Breast epithelium (tissue), 4 donors: ENCODE measurements around the gene UTP18. TPM values are rescaled to one million over a fixed set of nuclear protein-coding genes. Genes with fewer than 3 reads are reported as not detected.

Experiments
- DNase-seq, 2 donors: peaks; one replicate each; pipeline ENCODE4 v3.0.0-alpha.2; 2019; ENCODE audit warnings: low spot score in 2 of 2
- H3K27ac ChIP-seq, 2 donors: fragments of 200-600 bp; sonication (generic) in 1 of 2; one replicate each; pipeline ENCODE4 v1.5.1; 2016 to 2019; ENCODE audit warnings: mild to moderate bottlenecking in 1 of 2
- H3K27me3 ChIP-seq, 2 donors: fragments of 200-600 bp; sonication (generic) in 1 of 2; one replicate each; pipeline versions ENCODE4 v1.5.1 to v1.6.0; 2017 to 2019; ENCODE audit warnings: control low read depth in 1 of 2, mild to moderate bottlenecking in 1 of 2
- H3K36me3 ChIP-seq: fragments of 200-600 bp; one replicate; pipeline ENCODE4 v1.5.1; 2019
- H3K4me1 ChIP-seq, 2 donors: fragments of 200-600 bp; sonication (generic); one replicate each; pipeline ENCODE4 v1.5.1; 2016 to 2019; ENCODE audit warnings: control low read depth in 1 of 2
- H3K4me3 ChIP-seq, 3 donors: fragments of 200-600 bp; sonication (generic); 1 replicate in 2 of 3; 2 replicates in 1 of 3; pipeline ENCODE4 v1.5.1; 2016 to 2019; ENCODE audit warnings: mild to moderate bottlenecking in 3 of 3, moderate library complexity in 2 of 3
- H3K9me3 ChIP-seq, 2 donors: fragments of 200-600 bp; sonication (generic) in 1 of 2; one replicate each; pipeline ENCODE4 v1.5.1; 2016 to 2019; ENCODE audit warnings: control low read depth in 1 of 2
- POLR2A ChIP-seq: fragments of 450-650 bp; IDR thresholded peaks from one replicate; pipeline ENCODE4 v1.6.1; 2016; ENCODE audit warnings: antibody characterized with exemption, mild to moderate bottlenecking, moderate library complexity
- POLR2AphosphoS5 ChIP-seq, 3 donors: sonication (generic); formaldehyde crosslinking; IDR thresholded peaks; one replicate each; pipeline ENCODE4 v1.6.1; 2017; ENCODE audit warnings: antibody characterized with exemption in 3 of 3
- intact Hi-C: fragments of 100-400 bp; cut with DNase I; formaldehyde crosslinking; loops from one replicate; pipeline ENCODE4 v1.15.1; 2023; ENCODE audit warnings: low total_unique reads
- total RNA-seq, 3 donors: library from RNA; depleted of rRNA; stranded (reverse); fragments of >200 nt; gene quantifications; one replicate each; pipeline ENCODE4 v1.1.0, GENCODE V29; 2016
- TF ChIP-seq, protein P1 (sequence below), 3 donors: fragments of 450-650 bp; IDR thresholded peaks; one replicate each; pipeline ENCODE4 v1.5.1; 2016 to 2017; ENCODE audit warnings: antibody characterized with exemption in 3 of 3, mild to moderate bottlenecking in 3 of 3, moderate library complexity in 3 of 3

UTP18 gene
- total RNA-seq, 3 donors from 2014 or later = 30.6 to 47.2 (median 46.4) TPM

DNA sequence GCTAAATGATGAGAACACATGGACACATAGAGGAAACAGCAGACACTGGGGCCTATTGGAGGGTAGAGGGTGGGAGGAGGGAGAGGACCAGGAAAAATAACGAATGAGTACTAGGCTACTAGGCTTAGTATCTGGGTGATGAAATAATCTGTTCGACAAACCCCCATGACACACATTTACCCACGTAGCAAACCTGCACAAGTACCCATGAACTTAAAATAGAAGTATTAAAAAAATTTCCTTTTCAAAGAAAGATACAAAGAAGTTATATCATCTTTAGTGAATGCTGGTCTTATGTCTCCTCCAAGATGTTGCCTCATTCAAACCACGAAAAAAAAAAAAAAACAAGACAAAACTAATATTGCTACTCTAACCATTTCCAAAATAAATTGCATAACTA lies 32.2 kb upstream of the UTP18 start:
- TF ChIP-seq POLR2A (no peak), POLR2AphosphoS5 (IDR thresholded peaks at IDR 0.05) (no peak)
- TF ChIP-seq, protein P1, sequence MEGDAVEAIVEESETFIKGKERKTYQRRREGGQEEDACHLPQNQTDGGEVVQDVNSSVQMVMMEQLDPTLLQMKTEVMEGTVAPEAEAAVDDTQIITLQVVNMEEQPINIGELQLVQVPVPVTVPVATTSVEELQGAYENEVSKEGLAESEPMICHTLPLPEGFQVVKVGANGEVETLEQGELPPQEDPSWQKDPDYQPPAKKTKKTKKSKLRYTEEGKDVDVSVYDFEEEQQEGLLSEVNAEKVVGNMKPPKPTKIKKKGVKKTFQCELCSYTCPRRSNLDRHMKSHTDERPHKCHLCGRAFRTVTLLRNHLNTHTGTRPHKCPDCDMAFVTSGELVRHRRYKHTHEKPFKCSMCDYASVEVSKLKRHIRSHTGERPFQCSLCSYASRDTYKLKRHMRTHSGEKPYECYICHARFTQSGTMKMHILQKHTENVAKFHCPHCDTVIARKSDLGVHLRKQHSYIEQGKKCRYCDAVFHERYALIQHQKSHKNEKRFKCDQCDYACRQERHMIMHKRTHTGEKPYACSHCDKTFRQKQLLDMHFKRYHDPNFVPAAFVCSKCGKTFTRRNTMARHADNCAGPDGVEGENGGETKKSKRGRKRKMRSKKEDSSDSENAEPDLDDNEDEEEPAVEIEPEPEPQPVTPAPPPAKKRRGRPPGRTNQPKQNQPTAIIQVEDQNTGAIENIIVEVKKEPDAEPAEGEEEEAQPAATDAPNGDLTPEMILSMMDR (IDR thresholded peaks at IDR 0.05) = no peak
- Histone ChIP-seq H3K27me3 (no peaks in the 10 kb centered on the region), H3K27ac (peak overlapping the region in 1 of 2 donors; percentile 61), H3K36me3 (no peaks in the 10 kb centered on the region), H3K9me3 (no peaks in the 10 kb centered on the region), H3K4me1 (no peaks in the 10 kb centered on the region), H3K4me3 (no peak overlapping the region)
- intact Hi-C loops = no loop called here
- no peak for DNase-seq

DNA sequence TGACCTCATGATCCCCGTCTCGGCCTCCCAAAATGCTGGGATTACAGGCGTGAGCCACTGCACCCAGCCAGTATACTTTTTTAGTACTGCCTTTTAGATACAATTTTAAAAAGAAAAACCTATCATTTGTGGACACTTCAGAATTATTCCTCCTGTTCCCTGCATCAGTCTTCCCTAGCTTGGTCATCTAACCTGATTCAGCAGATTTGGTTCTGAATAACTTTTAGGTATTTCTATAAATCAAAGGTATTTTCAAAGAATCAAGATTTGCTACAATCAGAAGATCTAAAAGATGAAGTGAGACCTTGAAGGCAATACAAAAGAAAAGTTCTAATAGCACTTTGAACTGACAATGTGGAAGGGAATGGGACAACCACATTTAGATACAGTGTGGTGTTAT lies 30.5 kb upstream of the UTP18 start:
- H3K36me3 ChIP-seq = no peaks in the 10 kb centered on the region
- H3K4me3 ChIP-seq = no peak overlapping the region
- no peak for DNase-seq
- no peak overlapping the region for H3K27ac ChIP-seq
- intact Hi-C loops = no loop called here
- H3K9me3 ChIP-seq = no peaks in the 10 kb centered on the region
- H3K27me3 ChIP-seq = no peaks in the 10 kb centered on the region
- no peaks in the 10 kb centered on the region for H3K4me1 ChIP-seq
- TF ChIP-seq POLR2AphosphoS5 (IDR thresholded peaks at IDR 0.05) = no peak
- TF ChIP-seq, protein P1 (IDR thresholded peaks at IDR 0.05) = no peak
- TF ChIP-seq POLR2A = no peak

DNA sequence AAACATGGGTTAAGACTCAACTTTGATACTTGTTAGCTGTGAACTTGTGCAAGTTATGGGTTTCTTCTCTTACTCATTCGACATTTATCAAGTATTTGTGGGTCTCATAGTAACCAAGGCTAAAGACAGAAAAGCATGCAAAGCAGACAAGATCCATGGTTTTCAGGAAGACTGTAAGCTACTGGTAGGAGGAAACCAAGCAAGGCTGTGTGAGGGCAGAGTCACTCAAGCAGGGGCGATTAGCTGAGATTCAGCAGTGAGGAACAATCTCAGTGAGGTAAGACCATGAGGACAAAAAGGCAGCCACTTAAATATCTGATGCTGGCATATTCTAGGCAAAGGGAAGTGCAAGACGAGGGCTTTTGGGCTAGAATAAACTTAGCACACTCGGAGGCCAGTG lies 30.0 kb upstream of the UTP18 start:
- Histone ChIP-seq H3K4me1 (no peaks in the 10 kb centered on the region), H3K9me3 (no peaks in the 10 kb centered on the region), H3K27ac (no peak overlapping the region), H3K27me3 (no peaks in the 10 kb centered on the region), H3K36me3 (no peaks in the 10 kb centered on the region), H3K4me3 (no peak overlapping the region)
- TF ChIP-seq POLR2AphosphoS5 (IDR thresholded peaks at IDR 0.05) (no peak), POLR2A (no peak)
- TF ChIP-seq, protein P1 (IDR thresholded peaks at IDR 0.05) = no peak
- intact Hi-C loops = no loop called here
- DNase-seq = no peak

DNA sequence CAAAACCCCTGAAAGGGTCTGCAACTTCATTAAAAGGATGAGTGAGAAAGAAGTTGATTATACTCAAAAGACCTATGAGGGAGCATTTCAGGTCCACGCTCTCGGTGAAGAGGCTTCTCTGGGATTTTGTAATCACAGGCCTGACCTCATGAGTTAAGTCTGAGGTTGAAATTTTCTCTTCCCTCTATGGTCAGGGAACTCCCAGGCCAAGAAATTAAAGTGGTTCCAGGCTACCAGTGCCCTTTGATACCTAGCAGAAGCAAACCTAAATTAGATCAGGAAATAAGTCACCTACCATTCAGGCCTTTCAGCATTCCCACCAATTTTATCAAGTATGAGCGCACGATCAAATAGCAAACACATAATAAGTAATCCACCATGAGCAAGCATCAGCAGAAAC lies 28.3 kb upstream of the UTP18 start:
- no peak for DNase-seq
- Histone ChIP-seq H3K4me3 (no peak overlapping the region), H3K9me3 (no peaks in the 10 kb centered on the region), H3K4me1 (no peaks in the 10 kb centered on the region), H3K27me3 (no peaks in the 10 kb centered on the region), H3K27ac (no peak overlapping the region), H3K36me3 (no peaks in the 10 kb centered on the region)
- intact Hi-C loops = no loop called here
- TF ChIP-seq POLR2AphosphoS5 (IDR thresholded peaks at IDR 0.05) (no peak), POLR2A (no peak)
- TF ChIP-seq, protein P1 (IDR thresholded peaks at IDR 0.05) = no peak

DNA sequence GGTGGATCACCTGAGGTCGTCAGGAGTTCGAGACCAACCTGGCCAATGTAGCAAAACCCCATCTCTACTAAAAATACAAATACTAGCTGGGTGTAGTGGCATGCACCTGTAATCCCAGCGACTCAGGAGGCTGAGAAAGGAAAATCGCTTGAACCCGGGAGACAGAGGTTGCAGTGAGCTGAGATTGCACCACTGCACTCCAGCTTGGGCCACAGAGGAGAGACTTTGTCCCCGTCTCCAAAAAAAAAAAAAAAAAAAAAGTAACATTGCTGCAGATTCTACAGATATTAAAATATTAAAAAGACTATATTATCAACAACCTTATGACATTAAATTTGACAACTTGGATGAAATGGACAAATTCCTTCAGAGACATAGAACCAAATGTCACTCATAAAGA lies 26.2 kb upstream of the UTP18 start:
- no peaks in the 10 kb centered on the region for H3K27me3 ChIP-seq
- no peaks in the 10 kb centered on the region for H3K4me1 ChIP-seq
- H3K4me3 ChIP-seq = no peak overlapping the region
- no peaks in the 10 kb centered on the region for H3K9me3 ChIP-seq
- TF ChIP-seq POLR2AphosphoS5 (IDR thresholded peaks at IDR 0.05) = no peak
- TF ChIP-seq POLR2A = no peak
- TF ChIP-seq, protein P1 (IDR thresholded peaks at IDR 0.05) = no peak
- no peaks in the 10 kb centered on the region for H3K36me3 ChIP-seq
- H3K27ac ChIP-seq = no peak overlapping the region
- intact Hi-C loops = no loop called here
- DNase-seq = no peak
